SW 1271 (cell line): ENCODE data around the gene PPM1D.

Experiments used
- DNase-seq, 2 experiments: peaks; one replicate each; lab custom pipeline; 2025; lab: John Stamatoyannopoulos, UW

The PPM1D gene

DNA sequence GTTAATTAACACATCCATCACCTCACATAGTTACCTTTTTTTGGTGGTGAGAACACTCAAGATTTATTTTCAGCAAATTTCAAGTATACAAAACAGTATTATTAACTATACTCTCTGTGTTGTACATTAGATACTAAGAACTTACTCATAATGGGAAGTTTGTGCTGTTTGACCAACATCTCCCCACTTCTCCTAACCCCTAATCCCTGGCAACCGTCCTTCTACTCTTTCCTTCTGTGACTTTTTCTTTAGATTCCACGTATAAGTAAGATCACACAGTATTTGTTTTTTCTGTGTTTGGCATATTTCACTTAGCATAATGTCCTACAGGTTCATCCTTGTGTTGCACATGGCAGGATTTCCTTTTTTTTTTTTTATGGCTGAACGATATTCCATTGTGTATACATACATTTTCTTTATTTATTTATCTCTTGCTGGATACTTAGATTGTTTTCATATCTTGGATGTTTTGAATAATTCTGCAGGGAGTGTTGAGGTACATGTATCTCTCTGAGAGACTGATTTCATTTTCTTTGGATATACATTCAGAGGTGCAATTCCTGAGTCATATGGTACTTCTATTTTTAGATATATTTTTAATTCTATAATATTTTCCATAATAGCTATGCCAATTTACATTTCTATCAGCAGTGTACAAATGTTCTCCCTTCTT is 19.0 kb downstream of the PPM1D start:
- no peak for DNase-seq

DNA sequence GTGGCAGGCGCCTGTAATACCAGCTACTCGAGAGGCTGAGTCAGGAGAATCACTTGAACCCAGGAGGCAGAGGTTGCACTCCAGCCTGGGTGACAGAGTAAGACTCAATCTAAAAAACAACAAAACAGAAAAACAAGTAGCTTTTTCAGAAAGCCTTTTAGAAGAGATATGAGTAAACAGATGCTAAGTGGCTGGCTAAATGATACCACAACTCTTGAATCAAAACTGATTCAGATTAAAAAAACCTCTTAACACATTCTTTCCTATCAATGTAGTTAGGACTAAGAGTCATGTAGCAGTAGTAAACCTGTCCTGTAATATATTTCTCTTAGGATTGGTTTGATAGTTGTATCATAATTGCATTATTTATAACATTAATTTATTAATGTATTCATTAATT is 23.0 kb downstream of the PPM1D start:
- no peak for DNase-seq

DNA sequence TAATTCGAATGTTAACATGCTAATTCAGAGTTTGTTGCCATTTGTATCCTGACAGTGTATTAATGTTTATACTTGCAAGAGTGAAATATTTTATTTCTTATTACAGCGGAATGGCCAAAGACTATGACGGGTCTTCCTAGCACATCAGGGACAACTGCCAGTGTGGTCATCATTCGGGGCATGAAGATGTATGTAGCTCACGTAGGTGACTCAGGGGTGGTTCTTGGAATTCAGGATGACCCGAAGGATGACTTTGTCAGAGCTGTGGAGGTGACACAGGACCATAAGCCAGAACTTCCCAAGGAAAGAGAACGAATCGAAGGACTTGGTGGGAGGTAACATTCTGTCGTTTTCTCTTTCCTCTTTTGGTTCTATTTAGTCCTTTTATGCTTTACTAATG is 23.4 kb downstream of the PPM1D start:
- DNase-seq, result no peak

DNA sequence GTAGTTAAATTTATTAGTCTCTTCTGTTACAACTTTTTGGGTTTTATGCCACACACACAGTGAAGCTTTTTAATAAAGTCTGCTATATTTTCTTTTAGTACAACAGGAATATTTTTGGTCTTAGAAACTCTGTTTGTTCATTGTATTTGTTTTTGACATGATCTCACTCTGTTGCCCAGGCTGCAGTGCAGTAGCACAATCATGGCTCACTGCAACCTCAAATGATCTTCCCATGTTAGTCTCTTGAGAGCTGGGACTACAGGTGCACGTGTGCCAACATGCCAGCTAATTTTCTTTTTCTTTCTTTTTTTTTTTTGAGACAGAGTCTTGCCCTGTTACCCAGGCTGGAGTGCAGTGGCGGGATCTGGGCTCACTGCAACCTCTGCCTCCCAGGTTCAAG is 27.1 kb downstream of the PPM1D start:
- no peak for DNase-seq

GRCh38 chr17:60628252-60628889 is 28.4 kb downstream of the PPM1D start:
- no peak for DNase-seq

DNA sequence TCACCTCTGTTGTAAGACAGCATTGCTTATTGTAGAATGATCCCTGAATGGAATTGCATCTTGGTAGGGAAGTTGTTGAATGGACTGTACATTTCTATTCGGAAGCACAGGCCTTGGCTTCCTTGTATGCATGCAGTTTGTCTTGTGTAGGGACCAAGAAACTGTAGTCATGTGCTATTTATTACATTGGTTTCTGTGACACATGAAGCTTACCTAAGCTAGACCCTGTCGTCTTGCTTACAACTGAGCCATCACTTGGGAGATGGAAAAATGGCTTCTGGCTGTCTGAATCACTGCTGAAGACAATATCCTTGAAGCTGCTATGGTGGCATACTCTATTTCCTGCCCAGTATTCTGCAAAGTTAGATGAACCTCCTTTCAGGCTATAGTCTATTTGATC is 29.1 kb downstream of the PPM1D start:
- no peak for DNase-seq

- no peak for DNase-seq
Observed at GRCh38 chr17:60630352-60630751, 30.4 kb downstream of the PPM1D start.

GRCh38 chr17:60631119-60631518 is 31.1 kb downstream of the PPM1D start:
- DNase-seq, result no peak

DNA sequence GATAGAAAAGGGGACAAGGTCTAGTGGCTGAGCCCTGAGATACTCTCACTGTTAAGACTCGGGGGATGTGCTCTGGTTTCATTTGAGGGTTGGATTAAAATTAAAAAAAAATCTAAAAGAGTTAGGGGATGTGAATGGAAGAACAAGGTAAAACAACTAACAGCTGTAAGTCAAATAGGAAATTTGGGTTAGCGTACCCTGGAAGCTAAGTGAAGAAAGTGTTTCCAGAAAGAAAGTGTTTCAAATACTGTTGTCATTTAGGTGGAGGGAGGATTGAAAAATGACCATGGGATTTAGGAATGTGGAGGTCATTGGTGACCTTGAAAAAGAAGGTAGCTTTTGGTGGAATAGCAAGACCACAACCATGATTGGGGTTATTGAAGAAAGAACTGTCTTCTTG is 37.7 kb downstream of the PPM1D start:
- DNase-seq, result no peak

- DNase-seq, result no peak
Observed at GRCh38 chr17:60639019-60639330, 39.0 kb downstream of the PPM1D start.

- peak in 1 of 2 experiments; percentile 27 for DNase-seq
Observed at GRCh38 chr17:60640503-60640902, 40.5 kb downstream of the PPM1D start.

- no peak for DNase-seq
Observed at GRCh38 chr17:60641126-60641525, 41.1 kb downstream of the PPM1D start.

- DNase-seq, result peak; percentile 22 to 49
Observed at GRCh38 chr17:60641810-60642220, 41.8 kb downstream of the PPM1D start.

DNA sequence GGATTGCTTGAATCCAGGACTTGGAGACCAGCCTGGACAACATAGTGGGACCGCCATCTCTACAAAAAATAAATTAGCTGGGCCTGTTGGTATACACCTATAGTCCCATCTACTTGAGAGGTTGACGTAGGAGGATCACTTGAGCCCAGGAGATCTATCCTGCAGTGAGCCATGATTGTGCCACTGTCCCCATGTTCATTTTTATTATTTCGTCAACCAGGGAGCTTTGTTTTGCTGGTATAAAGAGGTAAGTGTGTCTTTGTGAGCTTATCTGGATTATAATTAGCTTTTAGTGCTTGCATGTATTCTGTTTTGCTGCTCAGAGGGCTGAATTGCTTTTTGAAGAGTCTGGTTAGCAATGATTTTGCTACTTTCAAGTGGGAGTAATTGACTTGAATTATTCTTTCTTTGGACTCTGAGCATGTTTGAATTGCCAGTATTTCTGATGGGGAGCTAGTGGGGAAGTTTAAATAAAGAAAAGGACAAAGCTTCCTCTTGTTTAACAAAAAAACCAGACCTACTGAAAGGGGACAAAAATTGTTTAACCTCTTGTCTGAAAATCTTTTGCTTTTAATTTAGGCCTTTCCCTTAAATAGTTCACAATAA is 46.0 kb downstream of the PPM1D start:
- DNase-seq, result no peak

- no peak for DNase-seq
Observed at GRCh38 chr17:60646701-60647100, 46.7 kb downstream of the PPM1D start.

DNA sequence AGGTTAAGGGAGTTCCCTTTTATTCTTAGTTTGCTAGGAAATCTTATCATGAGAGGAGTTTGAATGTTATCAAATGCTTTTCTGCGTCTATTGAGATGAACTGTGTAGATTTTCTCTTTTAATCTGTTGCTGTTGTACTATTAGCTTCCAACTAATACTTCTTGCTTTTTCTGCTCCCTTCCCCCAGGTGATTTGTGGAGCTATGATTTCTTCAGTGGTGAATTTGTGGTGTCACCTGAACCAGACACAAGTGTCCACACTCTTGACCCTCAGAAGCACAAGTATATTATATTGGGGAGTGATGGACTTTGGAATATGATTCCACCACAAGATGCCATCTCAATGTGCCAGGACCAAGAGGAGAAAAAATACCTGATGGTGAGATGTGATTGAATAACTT is 47.7 kb downstream of the PPM1D start:
- DNase-seq, result no peak

DNA sequence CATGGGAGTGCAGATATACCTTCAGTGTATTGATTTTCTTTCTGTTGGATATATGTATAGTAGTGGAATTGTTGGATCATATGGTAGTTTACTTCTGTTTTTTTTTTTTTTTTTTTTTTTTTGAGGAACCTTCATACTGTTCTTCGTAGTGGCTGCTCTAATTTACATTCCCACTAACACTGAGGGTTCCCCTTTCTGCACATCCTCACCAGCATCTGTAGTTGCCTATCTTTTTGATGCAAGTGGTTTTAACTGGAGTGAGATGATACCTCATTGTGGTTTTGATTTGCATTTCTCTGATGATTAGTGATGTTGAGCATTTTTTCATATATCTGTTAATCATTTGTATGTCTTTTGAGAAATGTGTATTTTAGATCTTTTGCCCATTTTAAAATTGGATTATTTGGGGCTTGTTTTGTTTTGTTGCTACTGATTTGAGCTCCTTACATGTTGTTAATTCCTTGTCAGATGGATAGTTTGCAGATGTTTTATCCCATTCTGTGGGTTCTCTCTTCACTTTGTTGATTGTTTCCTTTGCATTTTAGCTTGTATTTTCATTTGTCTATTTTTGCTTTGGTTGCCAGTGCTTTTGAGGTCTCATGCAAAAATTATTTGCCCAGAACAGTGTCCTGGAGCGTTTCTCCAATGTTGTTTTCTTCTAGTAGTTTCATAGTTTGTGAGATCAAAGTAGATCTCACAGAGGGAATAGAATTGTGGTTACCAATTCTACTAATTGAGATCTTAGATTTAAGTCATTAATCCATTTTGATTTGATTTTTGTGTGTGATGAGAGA is 52.7 kb downstream of the PPM1D start:
- DNase-seq, result no peak

GRCh38 chr17:60653569-60653968 is 53.6 kb downstream of the PPM1D start:
- DNase-seq, result no peak

GRCh38 chr17:60656499-60656898 is 56.5 kb downstream of the PPM1D start:
- no peak for DNase-seq

DNA sequence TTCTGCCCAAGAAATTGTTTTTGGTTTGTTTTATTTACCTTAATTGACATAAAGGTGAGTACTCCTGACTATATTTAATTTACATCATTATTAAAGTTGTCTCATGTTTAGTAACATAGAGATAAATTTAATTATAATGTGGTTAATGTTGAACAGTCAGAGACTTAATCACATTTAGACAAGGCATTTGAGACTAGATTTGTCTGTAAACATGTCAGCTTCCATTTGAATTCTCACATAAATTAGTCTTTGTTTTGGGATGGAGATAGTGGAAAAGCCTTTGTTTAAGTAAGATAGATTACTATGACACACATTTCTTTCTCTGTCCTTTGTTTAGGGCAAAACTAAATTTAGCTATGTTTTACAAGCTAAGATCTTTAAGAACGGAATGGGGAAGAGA is 59.2 kb downstream of the PPM1D start:
- DNase-seq, result no peak

DNA sequence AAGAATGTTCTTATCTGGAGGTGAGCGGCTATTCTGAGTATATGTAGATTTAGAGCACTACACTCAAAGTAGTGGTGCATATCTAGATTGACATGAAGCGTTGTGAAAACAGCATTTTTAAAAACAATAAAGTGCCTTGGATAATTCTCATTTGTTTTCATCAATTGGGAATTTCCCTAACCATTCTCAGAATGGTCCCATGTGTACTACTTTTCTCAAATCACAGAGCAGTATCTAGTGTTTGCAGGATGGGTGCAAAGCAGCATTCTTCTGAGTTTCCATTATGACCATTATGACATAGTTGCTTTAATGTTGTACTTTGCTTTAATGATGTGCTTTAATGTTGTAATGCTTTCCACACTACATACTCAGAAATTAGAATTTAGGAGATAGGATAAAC is 61.5 kb downstream of the PPM1D start:
- no peak for DNase-seq

DNA sequence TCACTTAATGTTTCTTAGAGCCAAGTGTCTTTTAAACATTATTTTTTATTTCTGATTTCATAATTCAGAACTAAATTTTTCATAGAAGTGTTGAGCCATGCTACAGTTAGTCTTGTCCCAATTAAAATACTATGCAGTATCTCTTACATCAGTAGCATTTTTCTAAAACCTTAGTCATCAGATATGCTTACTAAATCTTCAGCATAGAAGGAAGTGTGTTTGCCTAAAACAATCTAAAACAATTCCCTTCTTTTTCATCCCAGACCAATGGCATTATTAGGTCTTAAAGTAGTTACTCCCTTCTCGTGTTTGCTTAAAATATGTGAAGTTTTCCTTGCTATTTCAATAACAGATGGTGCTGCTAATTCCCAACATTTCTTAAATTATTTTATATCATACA is 64.0 kb downstream of the PPM1D start:
- DNase-seq, result no peak

- DNase-seq, result no peak
Observed at GRCh38 chr17:60665602-60666001, 65.6 kb downstream of the PPM1D start.
